WTC11 (cell line): ENCODE results near the gene MAU2.

ENCODE experiments used
- CREB1 ChIP-seq: sonication (generic); formaldehyde crosslinking; IDR thresholded peaks from 2 replicates; pipeline ENCODE4 v1.8.0; 2023; ENCODE audit warnings: mild to moderate bottlenecking, missing genetic modification reagents
- ETV6 ChIP-seq: sonication (generic); formaldehyde crosslinking; IDR thresholded peaks from 2 replicates; pipeline ENCODE4 v1.8.1; 2022; ENCODE audit warnings: mild to moderate bottlenecking, missing genetic modification reagents
- JUN ChIP-seq: sonication (generic); formaldehyde crosslinking; IDR thresholded peaks from 2 replicates; pipeline ENCODE4 v1.8.0; 2023; ENCODE audit warnings: mild to moderate bottlenecking, missing genetic modification reagents
- SP1 ChIP-seq: sonication (generic); formaldehyde crosslinking; conservative IDR thresholded peaks from 2 replicates; pipeline ENCODE4 v1.8.1; 2022; ENCODE audit warnings: missing genetic modification reagents
- TCF7 ChIP-seq: sonication (generic); formaldehyde crosslinking; IDR thresholded peaks from 2 replicates; pipeline ENCODE4 v1.8.0; 2022; ENCODE audit warnings: mild to moderate bottlenecking, low read depth, missing genetic modification reagents, moderate library complexity
- ZNF423 ChIP-seq: fragments of 250-450 bp; sonication (Bioruptor Pico); IDR thresholded peaks from 2 replicates; pipeline ENCODE4 v2.1.2; 2022; ENCODE audit warnings: mild to moderate bottlenecking, moderate library complexity
- TF ChIP-seq, protein P1 (sequence below): sonication (generic); formaldehyde crosslinking; IDR thresholded peaks from 2 replicates; pipeline ENCODE4 v1.8.0; 2022; ENCODE audit warnings: mild to moderate bottlenecking, missing genetic modification reagents
- TF ChIP-seq, protein P2 (sequence below): sonication (generic); formaldehyde crosslinking; conservative IDR thresholded peaks from 2 replicates; pipeline ENCODE4 v1.8.1; 2022; ENCODE audit warnings: mild to moderate bottlenecking, missing genetic modification reagents
- TF ChIP-seq, protein P3 (sequence below): fragments of 200-600 bp; IDR thresholded peaks from 2 replicates; pipeline ENCODE4 v1.8.0; 2022; ENCODE audit warnings: antibody characterized with exemption
- TF ChIP-seq, protein P4 (sequence below): sonication (generic); formaldehyde crosslinking; IDR thresholded peaks from 2 replicates; pipeline ENCODE4 v1.8.0; 2022; ENCODE audit warnings: mild to moderate bottlenecking, missing genetic modification reagents

DNA sequence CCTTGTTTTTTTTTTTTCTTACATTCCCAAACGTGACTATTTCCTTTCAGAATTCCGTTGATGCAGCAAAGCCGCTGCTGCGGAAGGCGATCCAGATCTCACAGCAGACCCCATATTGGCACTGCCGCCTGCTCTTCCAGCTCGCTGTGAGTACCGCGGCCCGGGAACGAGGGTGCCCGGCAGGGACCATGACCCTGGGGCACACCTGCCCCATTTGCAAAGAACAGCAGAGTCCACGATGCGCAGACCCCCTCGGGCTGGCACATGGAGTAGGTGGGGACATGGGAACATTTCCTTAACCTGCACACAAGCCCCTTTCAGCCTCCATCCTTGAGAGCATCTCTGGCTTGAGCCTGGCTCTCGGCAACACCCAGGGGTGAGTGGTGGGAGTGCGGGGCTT lies 16.5 kb downstream of the MAU2 start:
- TF ChIP-seq, protein P1, sequence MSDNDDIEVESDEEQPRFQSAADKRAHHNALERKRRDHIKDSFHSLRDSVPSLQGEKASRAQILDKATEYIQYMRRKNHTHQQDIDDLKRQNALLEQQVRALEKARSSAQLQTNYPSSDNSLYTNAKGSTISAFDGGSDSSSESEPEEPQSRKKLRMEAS (CRISPR knock-in tag): no peak
- TF ChIP-seq ETV6 (no peak), CREB1 (CRISPR knock-in tag) (no peak), TCF7 (CRISPR knock-in tag) (no peak), JUN (no peak), SP1 (CRISPR knock-in tag) (no peak), ZNF423 (no peak)
- TF ChIP-seq, protein P2, sequence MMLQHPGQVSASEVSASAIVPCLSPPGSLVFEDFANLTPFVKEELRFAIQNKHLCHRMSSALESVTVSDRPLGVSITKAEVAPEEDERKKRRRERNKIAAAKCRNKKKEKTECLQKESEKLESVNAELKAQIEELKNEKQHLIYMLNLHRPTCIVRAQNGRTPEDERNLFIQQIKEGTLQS (CRISPR knock-in tag): no peak
- TF ChIP-seq, protein P3, sequence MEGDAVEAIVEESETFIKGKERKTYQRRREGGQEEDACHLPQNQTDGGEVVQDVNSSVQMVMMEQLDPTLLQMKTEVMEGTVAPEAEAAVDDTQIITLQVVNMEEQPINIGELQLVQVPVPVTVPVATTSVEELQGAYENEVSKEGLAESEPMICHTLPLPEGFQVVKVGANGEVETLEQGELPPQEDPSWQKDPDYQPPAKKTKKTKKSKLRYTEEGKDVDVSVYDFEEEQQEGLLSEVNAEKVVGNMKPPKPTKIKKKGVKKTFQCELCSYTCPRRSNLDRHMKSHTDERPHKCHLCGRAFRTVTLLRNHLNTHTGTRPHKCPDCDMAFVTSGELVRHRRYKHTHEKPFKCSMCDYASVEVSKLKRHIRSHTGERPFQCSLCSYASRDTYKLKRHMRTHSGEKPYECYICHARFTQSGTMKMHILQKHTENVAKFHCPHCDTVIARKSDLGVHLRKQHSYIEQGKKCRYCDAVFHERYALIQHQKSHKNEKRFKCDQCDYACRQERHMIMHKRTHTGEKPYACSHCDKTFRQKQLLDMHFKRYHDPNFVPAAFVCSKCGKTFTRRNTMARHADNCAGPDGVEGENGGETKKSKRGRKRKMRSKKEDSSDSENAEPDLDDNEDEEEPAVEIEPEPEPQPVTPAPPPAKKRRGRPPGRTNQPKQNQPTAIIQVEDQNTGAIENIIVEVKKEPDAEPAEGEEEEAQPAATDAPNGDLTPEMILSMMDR: no peak
- TF ChIP-seq, protein P4, sequence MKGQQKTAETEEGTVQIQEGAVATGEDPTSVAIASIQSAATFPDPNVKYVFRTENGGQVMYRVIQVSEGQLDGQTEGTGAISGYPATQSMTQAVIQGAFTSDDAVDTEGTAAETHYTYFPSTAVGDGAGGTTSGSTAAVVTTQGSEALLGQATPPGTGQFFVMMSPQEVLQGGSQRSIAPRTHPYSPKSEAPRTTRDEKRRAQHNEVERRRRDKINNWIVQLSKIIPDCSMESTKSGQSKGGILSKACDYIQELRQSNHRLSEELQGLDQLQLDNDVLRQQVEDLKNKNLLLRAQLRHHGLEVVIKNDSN: no peak
